Measurements from ENCODE around the gene EIF1AY.

Gene EIF1AY

GRCh38 chrY:20575531-20576121 is at the start of gene EIF1AY:
EIF1AY (plus strand) TSS chrY:20575776; CDS start chrY:20575872, 96 bp downstream.
- DNase-seq (ENCODE audit: low read depth in 2 of 2): peak; percentile 95
- H3K4me3 ChIP-seq (replicated peaks in 1 of 2; ENCODE audit: low read depth in 2 of 2, low read length in 2 of 2): peak within 1 kb of the TSS; percentile 78 to 82
- no peak for TF ChIP-seq CTCF (IDR thresholded peaks at IDR 0.05; ENCODE audit: low read depth, low read length)

- no peak for DNase-seq (ENCODE audit: low read depth in 2 of 2)
- no peak for TF ChIP-seq CTCF (IDR thresholded peaks at IDR 0.05; ENCODE audit: low read depth, low read length)
- no peak overlapping the region for H3K4me3 ChIP-seq (replicated peaks in 1 of 2; ENCODE audit: low read depth in 2 of 2, low read length in 2 of 2)
Measured at GRCh38 chrY:20528435-20528834, 47.1 kb upstream of the EIF1AY start.

- no peak overlapping the region for H3K4me3 ChIP-seq (replicated peaks in 1 of 2; ENCODE audit: low read depth in 2 of 2, low read length in 2 of 2)
- TF ChIP-seq CTCF (IDR thresholded peaks at IDR 0.05; ENCODE audit: low read depth, low read length): no peak
- DNase-seq (ENCODE audit: low read depth in 2 of 2): no peak
Measured at GRCh38 chrY:20538186-20538585, 37.4 kb upstream of the EIF1AY start.

GRCh38 chrY:20538933-20539332 is 36.6 kb upstream of the EIF1AY start:
- no peak overlapping the region for H3K4me3 ChIP-seq (replicated peaks in 1 of 2; ENCODE audit: low read depth in 2 of 2, low read length in 2 of 2)
- no peak for DNase-seq (ENCODE audit: low read depth in 2 of 2)
- TF ChIP-seq CTCF (IDR thresholded peaks at IDR 0.05; ENCODE audit: low read depth, low read length): no peak

GRCh38 chrY:20544451-20544960 is 31.1 kb upstream of the EIF1AY start:
- H3K4me3 ChIP-seq (replicated peaks in 1 of 2; ENCODE audit: low read depth in 2 of 2, low read length in 2 of 2): no peak overlapping the region
- peak in 1 of 2 donors; percentile 51 for DNase-seq (ENCODE audit: low read depth in 2 of 2)
- no peak for TF ChIP-seq CTCF (IDR thresholded peaks at IDR 0.05; ENCODE audit: low read depth, low read length)

- TF ChIP-seq CTCF (IDR thresholded peaks at IDR 0.05; ENCODE audit: low read depth, low read length): no peak
- peak; percentile 35 to 59 for DNase-seq (ENCODE audit: low read depth in 2 of 2)
- no peak overlapping the region for H3K4me3 ChIP-seq (replicated peaks in 1 of 2; ENCODE audit: low read depth in 2 of 2, low read length in 2 of 2)
Measured at GRCh38 chrY:20546071-20546470, 29.5 kb upstream of the EIF1AY start.

GRCh38 chrY:20549289-20549688 is 26.3 kb upstream of the EIF1AY start:
- no peak overlapping the region for H3K4me3 ChIP-seq (replicated peaks in 1 of 2; ENCODE audit: low read depth in 2 of 2, low read length in 2 of 2)
- TF ChIP-seq CTCF (IDR thresholded peaks at IDR 0.05; ENCODE audit: low read depth, low read length): no peak
- no peak for DNase-seq (ENCODE audit: low read depth in 2 of 2)
